GM21825 (cell line): ENCODE measurements around the gene JAKMIP3.
"Not testable (repeated sequence)": the region's sequence is repeated elsewhere in the genome, so short reads cannot be mapped to it uniquely, and the experiment has no call there.

Source experiments
- ATAC-seq: cut with Tn5 transposase; IDR thresholded peaks from one replicate; pipeline ENCODE4 v1.9.1; 2021; ENCODE audit warnings: mild to moderate bottlenecking, moderate library complexity; ENCODE audit not compliant: unreplicated experiment

JAKMIP3 gene

DNA sequence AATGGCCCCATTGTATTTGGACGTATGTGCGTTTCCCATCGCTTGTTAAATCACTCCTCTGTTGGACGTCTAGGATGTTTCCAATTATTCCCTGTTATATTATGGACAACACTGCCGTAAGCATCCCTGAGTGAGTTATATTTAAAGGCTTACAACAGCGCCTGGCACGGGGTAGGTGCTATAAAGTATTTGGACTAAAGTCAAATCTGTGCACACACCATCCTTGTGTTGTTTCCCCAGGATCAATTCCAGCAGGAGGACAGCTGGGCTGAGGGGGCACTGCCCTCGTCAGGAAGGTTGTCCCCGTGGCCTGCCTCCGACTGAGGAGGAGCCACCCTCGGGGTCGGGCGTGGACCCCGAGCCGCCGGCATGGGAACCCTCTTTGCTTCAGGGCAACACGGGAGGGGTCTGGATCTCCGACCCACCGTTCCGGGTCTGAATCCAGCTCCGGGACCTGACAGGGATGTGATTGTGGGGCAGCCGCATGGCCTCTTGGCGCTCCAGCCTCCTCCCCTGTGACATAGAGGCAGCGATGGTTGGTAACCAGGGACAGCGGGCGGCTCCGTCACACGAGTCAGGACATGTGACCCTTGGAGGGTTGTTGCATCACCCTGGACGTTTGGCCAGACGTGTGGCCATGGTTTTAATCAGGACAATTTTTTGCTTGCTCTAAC, 1.5 kb upstream of the JAKMIP3 start:
- no peak for ATAC-seq

- ATAC-seq: no peak
Observed at GRCh38 chr10:132064771-132065437, 842 bp upstream of the JAKMIP3 start.

- ATAC-seq: no peak
Observed at GRCh38 chr10:132066186-132066585, 440 bp downstream of the JAKMIP3 start.

DNA sequence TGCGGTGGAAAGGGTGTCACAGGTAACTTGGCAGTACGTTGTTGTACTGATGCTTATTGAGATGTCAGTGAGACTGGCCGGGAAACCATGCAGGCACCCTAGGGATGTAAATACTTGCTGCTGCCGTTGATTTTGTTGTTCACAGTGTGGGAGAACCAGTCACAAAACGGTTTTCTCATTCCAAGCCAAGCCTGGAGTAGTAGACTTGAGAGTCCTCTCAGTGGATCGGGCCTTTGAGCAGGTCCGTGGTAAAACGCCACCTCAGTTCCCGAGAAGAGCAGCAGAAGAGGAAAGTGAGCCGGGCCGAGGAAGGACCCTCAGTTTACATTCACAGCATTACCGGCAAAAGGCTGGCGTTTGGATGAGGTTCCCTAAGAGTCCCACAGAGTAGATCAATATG, 1.1 kb downstream of the JAKMIP3 start:
- ATAC-seq: no peak

DNA sequence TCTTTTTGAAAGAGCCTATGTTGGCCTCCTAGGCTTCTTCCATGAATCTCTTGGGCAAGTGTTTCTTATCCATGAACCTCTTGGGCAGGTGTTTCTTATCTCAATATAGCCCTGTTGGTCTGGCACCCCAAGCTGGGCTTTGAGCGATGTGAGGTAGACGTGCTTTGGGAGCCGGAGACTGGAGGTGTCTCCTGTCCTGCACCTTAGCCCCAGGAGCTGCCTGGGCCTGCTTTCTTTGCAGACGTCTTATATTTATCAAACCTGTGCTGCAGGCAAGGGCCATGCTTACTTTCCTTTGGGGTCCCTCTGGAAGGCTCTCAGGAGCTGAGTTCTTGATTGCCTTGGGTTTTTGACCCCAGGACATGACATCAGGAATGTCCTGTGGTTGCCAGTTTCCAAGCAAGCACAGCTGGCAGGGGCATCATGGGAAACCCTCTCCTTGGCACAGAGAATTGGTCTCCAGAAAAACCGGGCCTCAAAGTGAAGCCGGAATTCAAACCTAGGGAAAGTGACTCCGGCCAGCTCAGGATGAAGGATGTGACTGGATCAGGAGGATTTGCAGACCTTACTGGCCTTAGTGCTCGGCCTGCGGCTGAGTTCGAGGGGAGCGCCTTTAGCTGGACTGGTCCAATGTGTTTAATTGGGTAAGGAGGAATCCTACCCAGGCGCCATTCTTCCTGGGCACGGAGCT, 2.8 kb downstream of the JAKMIP3 start:
- no peak for ATAC-seq

GRCh38 chr10:132069122-132069848, 3.5 kb downstream of the JAKMIP3 start:
- no peak for ATAC-seq

DNA sequence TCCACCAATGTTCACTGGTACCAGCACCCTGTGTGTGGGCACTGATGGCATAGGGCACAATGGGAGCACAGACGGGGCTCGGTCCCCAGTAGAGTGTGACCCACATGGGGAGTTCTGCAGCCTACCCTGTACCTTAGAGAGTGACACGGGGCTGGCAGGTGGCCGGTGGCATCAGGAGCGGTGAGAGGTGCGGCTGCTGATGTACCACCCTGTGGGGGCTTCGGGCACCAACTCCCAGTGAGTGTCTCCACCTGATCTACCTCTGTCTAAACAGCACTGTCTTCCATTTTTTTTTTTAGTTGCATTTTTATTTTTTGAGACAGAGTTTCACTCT, 4.1 kb downstream of the JAKMIP3 start:
- ATAC-seq: no peak

- no peak for ATAC-seq
Observed at GRCh38 chr10:132070724-132071123, 5.0 kb downstream of the JAKMIP3 start.

DNA sequence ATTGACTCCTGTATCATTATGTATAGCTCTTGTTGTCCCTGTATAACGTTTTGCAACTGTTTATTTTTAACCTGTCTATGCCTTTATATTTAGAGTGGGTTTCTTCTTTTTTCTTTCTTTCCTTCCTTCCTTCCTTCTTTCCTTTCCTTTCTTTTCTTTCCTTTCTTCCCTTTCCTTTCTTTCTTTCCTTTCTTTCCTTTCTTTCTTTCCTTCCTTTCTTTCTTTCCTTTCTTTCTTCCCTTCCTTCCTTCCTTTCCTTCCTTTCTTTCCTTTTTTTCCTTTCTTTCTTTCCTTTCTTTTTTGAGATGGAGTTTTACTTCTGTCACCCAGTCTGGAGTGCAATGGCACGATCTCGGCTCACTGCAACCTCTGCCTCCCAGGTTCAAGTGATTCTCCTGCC, 5.9 kb downstream of the JAKMIP3 start:
- ATAC-seq: no peak

- ATAC-seq: no peak
Observed at GRCh38 chr10:132075909-132076577, 10.3 kb downstream of the JAKMIP3 start.

DNA sequence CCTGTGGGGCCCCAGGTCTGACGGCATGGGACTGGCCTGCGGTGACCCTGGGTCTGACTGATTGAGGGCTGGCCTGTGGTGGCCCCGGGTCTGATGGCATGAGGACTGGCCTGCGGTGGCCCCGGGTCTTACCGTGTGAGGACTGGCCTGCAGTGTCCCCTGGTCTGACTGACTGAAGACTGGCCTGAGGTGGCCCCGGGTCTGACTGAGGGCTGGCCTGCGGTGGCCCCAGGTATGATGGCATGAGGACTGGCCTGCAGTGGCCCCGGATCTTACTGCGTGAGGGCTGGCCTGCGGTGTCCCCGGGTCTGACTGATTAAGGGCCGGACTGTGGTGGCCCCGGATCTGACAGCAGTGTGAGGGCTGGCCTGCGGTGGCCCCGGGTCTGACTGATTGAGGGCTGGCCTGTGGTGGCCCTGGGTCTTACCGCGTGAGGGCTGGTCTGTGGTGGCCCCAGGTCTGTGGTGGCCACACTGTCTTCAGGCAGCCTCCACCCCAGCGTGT, 10.9 kb downstream of the JAKMIP3 start:
- no peak for ATAC-seq

DNA sequence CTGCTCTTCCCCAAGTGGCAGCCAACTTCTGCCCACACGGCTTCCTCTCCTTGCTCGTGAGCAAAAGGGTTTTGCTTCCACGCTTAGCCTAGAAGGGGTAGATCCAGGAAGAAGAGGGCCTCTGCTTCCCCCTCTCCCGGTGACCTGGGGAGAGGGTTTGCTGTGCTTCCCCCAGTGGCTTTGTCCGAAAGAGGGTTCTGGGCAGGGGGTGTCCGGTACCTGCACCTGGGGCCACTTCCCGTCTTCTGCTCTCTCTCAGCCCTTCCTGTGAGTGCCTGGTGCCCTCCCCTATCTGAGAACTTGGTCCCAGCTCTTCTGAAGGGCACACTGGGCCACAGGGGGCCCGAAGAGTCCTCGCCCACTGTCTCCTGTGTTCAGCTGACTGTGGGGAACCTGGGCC, 11.3 kb downstream of the JAKMIP3 start:
- ATAC-seq: no peak

DNA sequence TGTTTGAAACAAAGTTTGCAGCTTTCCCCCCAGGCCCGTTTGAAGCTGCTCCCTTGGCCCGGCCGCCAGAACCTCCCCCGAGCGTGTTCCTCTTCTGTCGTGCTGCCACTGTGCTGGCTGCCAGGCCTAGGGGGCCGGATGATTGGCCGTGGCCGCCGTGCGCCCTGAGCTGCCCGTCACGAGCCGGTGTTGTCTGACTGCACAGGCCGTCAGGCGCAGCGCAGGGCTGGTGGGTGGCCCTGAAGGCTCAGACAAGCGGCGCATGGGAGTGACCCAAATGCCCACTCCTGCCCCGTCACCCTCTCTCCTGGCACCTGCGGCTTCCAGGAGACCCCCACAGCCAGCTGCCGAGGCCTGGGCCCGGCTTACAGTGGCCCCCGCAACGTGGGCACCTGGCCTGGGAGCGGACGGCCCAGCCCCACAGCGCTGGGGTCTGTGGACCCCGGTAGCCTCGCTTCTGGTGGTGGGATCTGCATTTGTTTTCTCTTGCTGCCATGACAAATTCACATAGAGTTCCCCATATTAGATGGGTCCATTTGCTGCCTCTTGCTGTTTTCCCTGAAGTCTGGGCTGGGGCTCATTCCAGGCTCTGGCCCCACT, 13.1 kb downstream of the JAKMIP3 start:
- no peak for ATAC-seq

- ATAC-seq: not testable (repeated sequence)
Observed at GRCh38 chr10:132084384-132084783, 18.6 kb downstream of the JAKMIP3 start.

DNA sequence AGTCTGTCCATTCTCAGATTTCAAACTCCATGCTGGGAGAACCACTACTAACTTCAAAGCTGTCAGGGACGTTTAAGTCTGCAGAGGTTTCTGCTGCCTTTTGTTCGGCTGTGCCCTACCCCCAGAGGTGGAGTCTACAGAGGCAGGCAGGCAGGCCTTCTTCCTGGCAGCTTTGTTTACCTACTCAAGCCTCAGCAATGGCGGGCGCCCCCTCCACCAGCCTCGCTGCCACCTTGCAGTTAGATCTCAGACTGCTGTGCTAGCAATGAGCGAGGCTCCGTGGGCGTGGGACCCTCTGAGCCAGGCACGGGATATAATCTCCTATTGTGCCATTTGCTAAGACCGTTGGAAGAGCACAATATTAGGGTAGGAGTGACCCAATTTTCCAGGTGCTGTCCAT, 27.5 kb downstream of the JAKMIP3 start:
- ATAC-seq: not testable (repeated sequence)

DNA sequence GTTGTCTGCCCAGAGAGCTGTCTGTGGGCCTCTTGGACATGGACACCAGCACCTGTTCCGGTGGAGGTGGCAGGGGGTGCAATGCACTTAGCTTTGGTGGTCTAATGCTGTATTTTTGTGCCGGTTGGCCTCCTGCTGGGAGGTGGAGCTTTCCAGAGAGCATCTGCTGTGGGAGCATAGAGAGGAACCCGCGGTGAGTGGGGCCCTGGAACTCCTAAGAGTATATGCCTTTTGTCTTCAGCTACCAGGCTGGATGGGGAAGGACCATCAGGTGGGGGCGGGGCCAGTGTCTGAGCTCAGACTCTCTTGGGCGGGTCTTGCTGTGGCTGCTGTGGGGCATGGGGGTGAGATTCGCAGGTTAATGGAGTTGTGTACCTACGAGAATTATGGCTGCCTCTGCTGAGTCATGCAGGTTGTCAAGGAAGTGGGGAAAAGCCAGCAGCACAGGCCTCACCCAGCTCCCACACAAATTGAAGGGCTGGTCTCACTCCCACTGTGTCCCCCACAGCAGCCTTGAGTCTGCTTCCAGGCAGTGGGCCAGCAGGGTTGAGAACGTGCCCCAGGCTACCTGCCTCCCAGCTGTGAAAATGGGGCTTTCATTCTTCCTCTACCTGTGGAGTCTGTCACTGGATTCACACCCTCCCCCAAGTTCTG, 29.0 kb downstream of the JAKMIP3 start:
- no peak for ATAC-seq

GRCh38 chr10:132095403-132096113, 29.8 kb downstream of the JAKMIP3 start:
- ATAC-seq: no peak

DNA sequence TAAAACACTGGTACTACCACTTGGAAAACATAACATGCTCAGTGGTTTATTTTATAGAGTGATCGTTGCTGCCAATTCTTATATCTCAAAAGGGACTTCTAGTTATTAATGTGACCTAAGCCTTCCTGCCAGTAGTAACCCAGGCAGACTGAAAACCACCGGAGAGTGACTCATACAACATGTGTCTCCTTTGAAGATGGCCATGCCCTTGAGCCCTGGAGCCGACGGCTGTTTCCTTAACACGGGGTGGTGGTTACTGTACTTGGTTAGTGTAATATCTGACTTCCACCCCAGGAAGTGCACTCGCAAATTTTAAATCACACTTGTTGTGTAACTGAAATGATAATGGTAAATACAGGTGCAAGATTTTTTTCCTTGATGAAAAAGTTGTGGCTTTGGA, 30.5 kb downstream of the JAKMIP3 start:
- ATAC-seq: no peak

DNA sequence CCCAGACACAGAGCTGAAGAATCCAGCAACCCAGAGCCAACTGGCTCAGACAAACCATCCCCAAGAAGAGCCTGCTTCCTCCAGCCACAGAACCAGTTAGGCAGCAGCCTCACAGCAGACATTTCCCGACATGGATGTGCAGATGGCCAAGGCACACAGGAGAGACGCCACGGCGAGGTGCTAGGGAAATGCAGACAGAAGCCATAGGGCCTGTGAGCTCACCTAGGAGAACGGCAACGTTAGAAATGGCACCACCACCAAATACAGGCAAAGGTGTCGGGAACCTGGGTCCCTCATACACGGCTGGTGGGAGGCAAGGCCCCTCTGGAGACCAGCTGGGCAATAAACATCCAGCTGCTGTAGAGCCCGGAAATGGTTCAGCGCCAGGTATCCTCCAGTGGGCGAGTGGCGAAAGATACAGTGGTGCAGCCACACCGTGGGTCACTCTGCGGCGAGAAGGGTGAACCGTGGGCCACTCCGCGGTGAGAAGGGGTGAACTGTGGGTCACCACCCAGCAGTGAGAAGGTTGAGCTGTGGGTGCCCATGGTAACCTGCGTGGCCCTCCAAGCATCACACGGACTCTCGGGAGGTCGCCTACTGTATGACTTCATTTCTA, 31.2 kb downstream of the JAKMIP3 start:
- ATAC-seq: no peak
